ENCODE measurements around the gene ARHGEF2. TPM values are rescaled to one million over a fixed set of nuclear protein-coding genes. Genes with fewer than 3 reads are reported as not detected.

The ARHGEF2 gene
- total and polyA plus RNA-seq, 10 of the 15 experiments (the other 5 are each of a cell fraction or from before 2014, with no cell fraction given): 8.1 to 113 (median 69.9) TPM

GRCh38 chr1:155970531-155971167 lies 7.7 kb downstream of the ARHGEF2 start (continued):
- peak; percentile 58 for TF ChIP-seq ZNF687 (IDR thresholded peaks at IDR 0.05)
- no peak for TF ChIP-seq SIX5 (IDR thresholded peaks at IDR 0.05; ENCODE audit: low read depth, low read length, severe bottlenecking)
- TF ChIP-seq GATAD2B (conservative IDR thresholded peaks at IDR 0.05; ENCODE audit: low read depth): no peak; the same call in 1 of the 2 replicates
- TF ChIP-seq BCL11A (IDR thresholded peaks at IDR 0.05; ENCODE audit: low read depth, low read length): 0 out of 2 replicates have a peak, but pooled peaks have one; percentile 34
- TF ChIP-seq IKZF2 (IDR thresholded peaks at IDR 0.05): peak; percentile 46 to 69; a peak in 2 of 4 replicates
- no peak for TF ChIP-seq BRCA1 (IDR thresholded peaks at IDR 0.05; ENCODE audit: low read depth, low read length)
- TF ChIP-seq RAD51 (IDR thresholded peaks at IDR 0.05): peak; percentile 60; the same call in 1 of the 2 replicates
- 0 out of 2 replicates have a peak, but pooled peaks have one; percentile 49 for TF ChIP-seq MLLT1 (IDR thresholded peaks at IDR 0.05)
- TF ChIP-seq HDGF (IDR thresholded peaks at IDR 0.05): peak; percentile 97
- peak; percentile 78 for TF ChIP-seq TCF12 (IDR thresholded peaks at IDR 0.05; ENCODE audit: low read depth, low read length)
- TF ChIP-seq SRF (IDR thresholded peaks at IDR 0.05; ENCODE audit: low read depth in 2 of 2, low read length in 2 of 2): no peak
- no peak for TF ChIP-seq MEF2B (IDR thresholded peaks at IDR 0.05; ENCODE audit: partially characterized antibody, poor library complexity, severe bottlenecking)
- TF ChIP-seq BHLHE40 (IDR thresholded peaks at IDR 0.05; ENCODE audit: borderline replicate concordance in 1 of 2, low read depth in 2 of 2, low read length in 1 of 2): peak; percentile 86 to 91
- TF ChIP-seq HDAC6 (IDR thresholded peaks at IDR 0.05; ENCODE audit: unreplicated experiment): no peak
- TF ChIP-seq IKZF1 (conservative IDR thresholded peaks at IDR 0.05): peak; percentile 78
- TF ChIP-seq YY1 (IDR thresholded peaks at IDR 0.05; ENCODE audit: low read depth, low read length): peak; percentile 79
- TF ChIP-seq ZNF274 (IDR thresholded peaks at IDR 0.05; ENCODE audit: insufficient read depth, insufficient read length): no peak
- peak; percentile 84; the same call in 1 of the 2 replicates for TF ChIP-seq SIN3A (IDR thresholded peaks at IDR 0.05; ENCODE audit: low read depth, low read length)
- TF ChIP-seq NR2C2 (IDR thresholded peaks at IDR 0.05; ENCODE audit: borderline replicate concordance, control insufficient read depth, insufficient read length, low read depth): no peak
- peak in 1 of 2 experiments; percentile 46; a peak in 1 of 4 replicates for TF ChIP-seq EP300 (IDR thresholded peaks at IDR 0.05; ENCODE audit: borderline replicate concordance in 1 of 2, control insufficient read depth in 1 of 2, low read depth in 2 of 2, low read length in 2 of 2)
- TF ChIP-seq SMC3 (IDR thresholded peaks at IDR 0.05; ENCODE audit: borderline replicate concordance, low read length): peak; percentile 7; the same call in 1 of the 2 replicates
- TF ChIP-seq RELB (IDR thresholded peaks at IDR 0.05; ENCODE audit: low read depth): peak; percentile 53; the same call in 1 of the 2 replicates
- no peak for TF ChIP-seq CBX3 (IDR thresholded peaks at IDR 0.05; ENCODE audit: borderline replicate concordance, low read depth)

Measured in GM12878 (cell line).